SIG-M5 (cell line): Measurements from ENCODE around the gene NUP98.
"Not testable (repeated sequence)": the region's sequence is repeated elsewhere in the genome, so short reads cannot be mapped to it uniquely, and the experiment has no call there.

ENCODE experiments used
- DNase-seq: peaks from one replicate; lab custom pipeline; 2025; lab: John Stamatoyannopoulos, UW

NUP98 gene

GRCh38 chr11:3669742-3670183 lies 127.6 kb downstream of the NUP98 start:
- no peak for DNase-seq

- DNase-seq, result no peak
Measured at GRCh38 chr11:3669128-3669527, 128.2 kb downstream of the NUP98 start.

GRCh38 chr11:3667149-3668035 lies 130.0 kb downstream of the NUP98 start:
- DNase-seq, result no peak

- DNase-seq, result no peak
Measured at GRCh38 chr11:3666023-3666530, 131.3 kb downstream of the NUP98 start.

GRCh38 chr11:3665336-3666022 lies 131.9 kb downstream of the NUP98 start:
- no peak for DNase-seq

- DNase-seq, result no peak
Measured at GRCh38 chr11:3664032-3664630, 133.2 kb downstream of the NUP98 start.

- DNase-seq, result no peak
Measured at GRCh38 chr11:3662856-3663255, 134.5 kb downstream of the NUP98 start.

GRCh38 chr11:3660960-3661359 lies 136.4 kb downstream of the NUP98 start:
- no peak for DNase-seq

- DNase-seq, result no peak
Measured at GRCh38 chr11:3659595-3660515, 137.5 kb downstream of the NUP98 start.

- DNase-seq, result no peak
Measured at GRCh38 chr11:3658252-3658651, 139.1 kb downstream of the NUP98 start.

- not testable (repeated sequence) for DNase-seq
Measured at GRCh38 chr11:3657331-3657730, 140.0 kb downstream of the NUP98 start.

GRCh38 chr11:3655547-3655946 lies 141.8 kb downstream of the NUP98 start:
- DNase-seq, result no peak

- DNase-seq, result not testable (repeated sequence)
Measured at GRCh38 chr11:3652514-3652913, 144.8 kb downstream of the NUP98 start.

- DNase-seq, result not testable (repeated sequence)
Measured at GRCh38 chr11:3649374-3649773, 148.0 kb downstream of the NUP98 start.

- DNase-seq, result not testable (repeated sequence)
Measured at GRCh38 chr11:3648843-3649242, 148.5 kb downstream of the NUP98 start.

GRCh38 chr11:3645552-3645951 lies 151.8 kb downstream of the NUP98 start:
- no peak for DNase-seq

GRCh38 chr11:3644817-3645235 lies 152.5 kb downstream of the NUP98 start, which contains the start of gene ART1:
Gene ART1 (plus strand): TSS chr11:3645128. CDS start chr11:3659214, 14,086 bp downstream.
- DNase-seq, result no peak

GRCh38 chr11:3643102-3643546 lies 154.2 kb downstream of the NUP98 start:
- DNase-seq, result not testable (repeated sequence)

GRCh38 chr11:3642071-3642951 lies 155.0 kb downstream of the NUP98 start:
- DNase-seq, result no peak

GRCh38 chr11:3641701-3642070 lies 155.7 kb downstream of the NUP98 start, which contains the start of gene ART5:
Gene ART5 (minus strand): TSS chr11:3641992. CDS start chr11:3641862, 130 bp downstream.
- DNase-seq, result no peak
